Renal pelvis (tissue), 4 donors: ENCODE results near the gene ANKRD60. TPM values are rescaled to one million over a fixed set of nuclear protein-coding genes. Genes with fewer than 3 reads are reported as not detected.
A peak's percentile ranks its signal among the peaks of the same experiment; 100 is the strongest.

Experiments
- DNase-seq: peaks from one replicate; pipeline ENCODE4 v3.0.0-alpha.2; 2013
- polyA plus RNA-seq, 3 donors: library from polyadenylated mRNA; unstranded; fragments of 120-200 nt; gene quantifications; one replicate each; pipeline ENCODE4 v1.2.1, GENCODE V29; 2013; ENCODE audit not compliant: insufficient read length in 3 of 3

ANKRD60 gene
- polyA plus RNA-seq, 3 donors: not detected

DNA sequence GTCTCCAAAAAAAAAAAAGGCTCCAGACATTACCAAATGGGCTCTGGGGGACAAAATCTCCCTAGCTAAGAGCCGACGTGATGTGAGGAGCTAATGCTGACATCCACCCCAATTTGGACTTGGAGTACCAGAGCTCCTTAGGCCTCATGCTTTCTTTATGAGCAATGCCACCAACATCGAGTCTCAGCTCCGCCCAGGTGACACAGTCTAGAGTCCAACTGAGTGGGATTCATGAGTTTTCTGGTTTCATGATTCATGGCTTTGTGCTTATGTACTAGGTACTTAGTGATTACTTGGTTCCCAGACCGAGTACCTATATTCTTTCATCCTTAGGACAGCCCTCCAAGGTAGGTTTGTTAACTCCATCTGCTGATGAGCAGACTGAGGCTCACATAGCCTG, 4.4 kb downstream of the ANKRD60 start:
- no peak for DNase-seq

DNA sequence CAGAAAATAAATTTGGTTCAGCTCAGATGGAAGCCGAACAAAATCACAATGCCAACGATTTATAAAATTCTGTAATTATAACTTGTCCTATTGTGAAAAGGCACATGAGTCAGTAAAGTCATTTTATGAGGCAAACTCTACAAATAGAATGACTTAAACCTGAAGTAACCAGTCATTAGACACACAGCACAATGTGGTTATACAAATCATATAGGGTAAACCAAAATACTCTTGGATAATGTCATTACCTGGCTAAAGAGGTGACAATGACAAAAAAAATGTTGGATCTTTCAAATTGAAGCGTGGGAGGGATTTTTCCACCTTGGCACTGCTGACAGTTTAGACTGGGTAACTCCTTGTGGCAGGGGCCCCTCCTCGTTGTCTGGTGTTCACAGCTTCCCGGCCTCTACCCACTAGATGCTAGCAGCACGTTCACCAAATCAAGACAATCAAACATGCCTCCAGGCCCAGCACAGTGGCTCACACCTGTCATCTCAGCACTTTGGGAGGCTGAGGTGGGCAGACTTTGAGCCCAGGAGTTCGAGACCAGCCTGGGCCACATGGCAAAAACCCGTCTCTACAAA, 5.0 kb downstream of the ANKRD60 start:
- no peak for DNase-seq

DNA sequence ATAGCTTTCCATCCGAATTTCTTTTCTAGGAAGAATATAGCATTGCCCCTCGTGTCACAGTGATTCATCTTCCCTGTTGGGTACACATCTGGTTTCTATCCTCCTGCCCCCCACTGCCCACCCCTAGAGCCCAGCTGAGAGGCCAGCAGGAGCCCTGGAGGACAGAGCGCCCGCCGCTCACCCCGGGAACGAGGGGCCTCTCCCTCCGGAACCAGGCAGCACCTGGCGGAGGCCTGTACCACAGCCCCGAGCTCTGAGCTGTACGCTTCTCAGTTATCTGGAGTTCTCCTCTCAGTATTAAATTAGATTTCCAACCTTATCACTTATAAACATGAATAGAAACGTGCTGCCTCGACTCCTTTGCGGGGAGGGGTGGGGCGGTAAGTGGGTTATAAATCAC, 6.0 kb downstream of the ANKRD60 start:
- DNase-seq: no peak

DNA sequence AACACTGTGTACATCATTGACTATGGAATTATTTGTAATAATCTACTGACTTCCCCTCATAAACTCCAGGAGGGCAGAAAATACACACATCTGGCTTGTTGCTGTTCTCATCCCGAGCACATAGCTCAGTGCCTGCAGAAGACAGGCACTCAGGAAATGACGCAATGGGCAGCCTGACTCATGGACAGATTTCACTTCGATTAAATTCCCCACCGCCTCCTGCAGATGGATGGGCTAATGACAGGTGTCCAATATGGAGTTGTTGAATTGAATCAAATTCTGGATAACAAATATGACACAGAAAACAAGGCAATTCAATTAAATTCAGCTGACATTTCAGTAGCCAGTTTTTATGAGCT, 9.1 kb downstream of the ANKRD60 start:
- no peak for DNase-seq

DNA sequence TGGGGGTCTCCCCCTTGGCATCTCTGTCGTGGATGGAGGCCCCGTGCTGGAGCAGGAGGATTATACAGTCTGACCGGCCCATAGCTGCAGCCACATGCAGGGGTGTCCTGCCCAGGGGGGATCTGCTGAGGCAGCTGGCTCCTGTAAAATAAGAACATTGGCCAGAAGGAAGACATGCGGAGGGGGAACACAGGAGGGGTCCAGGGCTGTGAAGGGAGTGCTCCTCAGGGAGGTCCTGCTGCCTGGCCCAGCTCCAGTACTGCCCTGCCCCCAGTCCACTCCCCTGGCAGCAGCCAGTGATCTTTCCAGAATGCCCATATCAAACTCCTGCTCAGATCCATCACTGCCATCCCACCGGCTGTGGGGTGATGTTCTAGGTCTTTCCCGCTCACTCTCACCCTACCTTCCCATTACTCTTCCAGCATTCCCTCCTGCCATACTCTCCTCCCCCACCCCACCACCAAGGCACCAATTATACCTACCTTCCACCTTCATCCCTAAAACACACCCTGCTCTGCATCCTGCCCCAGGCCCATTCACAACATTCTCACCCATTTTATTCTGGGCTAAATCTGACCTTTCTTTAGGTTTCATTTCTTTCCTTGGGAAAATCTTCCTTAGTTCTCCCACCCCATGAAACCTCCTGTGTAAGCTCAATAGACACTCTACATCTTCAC, 9.7 kb downstream of the ANKRD60 start:
- no peak for DNase-seq

DNA sequence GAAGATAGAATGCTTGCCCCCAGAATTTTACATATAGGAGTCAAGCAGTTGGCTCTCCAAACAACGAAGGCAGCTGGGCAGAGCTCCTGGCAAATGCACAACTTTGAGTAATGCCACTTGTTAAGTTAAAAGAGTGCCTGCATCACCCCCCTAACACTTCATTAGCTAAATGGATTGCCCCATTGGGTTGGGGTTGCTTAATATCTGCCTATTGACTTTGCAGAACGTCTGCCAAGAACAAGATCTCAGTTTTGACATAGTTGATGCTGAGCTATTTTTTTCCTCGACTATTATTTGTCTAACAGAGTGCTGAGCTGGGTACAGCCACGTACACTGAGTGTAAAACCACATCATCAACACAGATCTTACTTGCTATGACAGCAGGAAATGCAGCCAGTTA, 12.1 kb downstream of the ANKRD60 start:
- no peak for DNase-seq

DNA sequence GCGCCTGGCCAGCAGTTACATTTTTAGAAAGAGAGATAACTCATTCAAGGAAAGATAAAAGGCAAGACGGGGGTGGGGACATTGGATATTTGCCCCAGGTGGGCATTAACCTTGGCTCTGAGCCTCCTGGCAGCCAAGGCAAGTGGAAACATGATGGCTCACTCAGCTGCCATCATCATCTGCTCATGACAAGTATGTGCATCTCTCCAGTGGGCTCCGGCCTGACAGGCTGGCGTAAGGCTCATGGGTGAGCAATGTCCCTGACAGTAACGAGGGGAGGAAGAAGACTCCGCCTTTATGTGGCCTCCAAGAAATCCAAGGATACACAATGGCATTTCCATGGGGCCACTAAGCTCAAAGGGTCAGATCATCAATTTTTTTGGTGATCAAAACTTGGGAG, 13.3 kb downstream of the ANKRD60 start:
- no peak for DNase-seq

DNA sequence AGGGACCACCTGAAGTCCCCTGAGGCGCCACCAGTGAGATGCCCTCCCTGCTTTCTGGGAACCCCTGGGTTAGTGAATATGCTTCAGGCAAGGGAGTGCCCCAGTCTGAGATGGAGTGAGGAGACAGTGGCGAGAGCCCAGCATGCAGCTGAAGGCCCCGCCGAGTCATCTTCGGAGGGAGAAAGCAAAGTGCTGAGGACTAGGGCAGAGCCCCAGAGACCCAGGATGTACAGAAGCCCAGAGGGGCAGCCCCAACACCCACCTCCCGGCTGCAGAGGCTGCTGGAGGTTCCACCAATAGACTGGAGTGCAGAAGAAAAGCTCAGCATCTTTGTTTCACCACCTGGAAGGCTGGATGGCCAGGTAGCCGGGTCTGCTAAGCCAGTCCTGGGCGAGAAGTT, 14.1 kb downstream of the ANKRD60 start:
- no peak for DNase-seq

DNA sequence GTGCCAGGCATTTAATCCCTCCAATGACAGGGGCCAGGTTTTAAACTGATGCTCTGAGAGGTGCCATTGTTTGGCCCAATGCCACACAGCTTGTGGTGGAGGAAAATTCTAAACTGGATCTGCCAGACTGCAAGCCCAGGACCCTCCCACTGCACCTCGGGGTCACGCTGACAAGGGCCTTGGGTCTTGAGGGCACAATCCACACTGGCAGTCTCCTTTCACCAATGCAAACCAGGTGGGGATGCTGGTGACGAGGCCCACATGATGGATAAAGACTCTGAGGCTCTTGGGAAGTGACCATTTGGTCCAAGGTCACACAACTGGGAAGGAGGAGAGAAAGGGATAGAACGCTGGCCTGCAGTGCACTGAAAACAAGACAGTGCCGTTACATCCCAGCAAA, 14.7 kb downstream of the ANKRD60 start:
- no peak for DNase-seq

DNA sequence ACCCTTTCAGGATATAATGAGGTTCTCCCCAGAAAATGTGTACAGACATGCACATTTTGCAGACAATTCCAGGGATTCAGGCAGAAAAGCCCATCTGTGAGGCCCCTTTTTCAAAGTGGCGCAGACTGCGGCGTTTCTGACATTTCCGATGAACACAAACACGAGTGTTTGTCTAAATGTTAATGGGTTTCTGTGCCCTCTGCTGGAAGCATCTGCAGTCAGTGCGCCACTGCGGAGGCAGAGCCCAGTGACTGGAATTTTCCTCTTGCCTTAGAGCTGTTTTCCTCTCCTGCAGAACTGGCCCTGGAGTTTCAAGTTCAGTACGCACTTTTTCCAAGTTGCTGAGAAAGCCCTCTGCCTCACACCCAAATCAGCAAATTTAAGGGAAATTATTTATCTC, 15.3 kb downstream of the ANKRD60 start:
- DNase-seq: no peak

DNA sequence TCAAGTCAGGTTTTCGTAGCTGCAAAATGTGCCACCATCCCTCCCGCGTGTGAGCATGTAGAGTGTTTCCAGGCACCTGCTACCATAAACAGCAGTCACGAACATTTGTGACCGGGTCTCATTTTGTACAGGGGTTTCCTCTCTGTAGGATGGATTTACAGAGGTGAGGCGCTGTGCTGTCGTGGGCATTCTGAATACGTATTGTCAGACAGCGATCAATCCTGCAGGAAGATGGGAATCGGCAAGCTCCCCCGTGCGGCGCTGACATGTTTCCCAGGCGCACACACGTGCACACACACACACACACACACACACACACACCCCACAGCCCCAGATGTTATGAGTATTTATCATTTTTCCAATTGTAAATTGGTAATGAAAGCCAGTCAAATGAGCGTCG, 15.8 kb downstream of the ANKRD60 start:
- DNase-seq: no peak

DNA sequence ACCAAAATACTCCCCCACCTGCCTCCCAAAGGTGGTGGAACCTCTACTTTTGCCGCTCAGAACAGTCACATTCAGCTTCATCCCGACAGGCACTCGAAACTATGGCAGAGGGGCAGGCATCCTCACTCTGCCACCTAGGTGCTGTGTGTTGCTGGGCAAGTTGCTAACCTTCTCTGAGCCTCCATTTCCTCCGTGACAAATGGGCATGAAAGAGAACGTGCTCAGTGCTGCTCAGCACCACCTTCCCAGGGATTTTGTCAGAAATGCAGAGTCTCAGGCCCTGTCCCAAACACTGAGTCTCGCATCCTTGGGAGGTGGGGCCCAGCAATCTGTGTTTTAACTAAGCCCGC, 18.1 kb downstream of the ANKRD60 start:
- DNase-seq: no peak

DNA sequence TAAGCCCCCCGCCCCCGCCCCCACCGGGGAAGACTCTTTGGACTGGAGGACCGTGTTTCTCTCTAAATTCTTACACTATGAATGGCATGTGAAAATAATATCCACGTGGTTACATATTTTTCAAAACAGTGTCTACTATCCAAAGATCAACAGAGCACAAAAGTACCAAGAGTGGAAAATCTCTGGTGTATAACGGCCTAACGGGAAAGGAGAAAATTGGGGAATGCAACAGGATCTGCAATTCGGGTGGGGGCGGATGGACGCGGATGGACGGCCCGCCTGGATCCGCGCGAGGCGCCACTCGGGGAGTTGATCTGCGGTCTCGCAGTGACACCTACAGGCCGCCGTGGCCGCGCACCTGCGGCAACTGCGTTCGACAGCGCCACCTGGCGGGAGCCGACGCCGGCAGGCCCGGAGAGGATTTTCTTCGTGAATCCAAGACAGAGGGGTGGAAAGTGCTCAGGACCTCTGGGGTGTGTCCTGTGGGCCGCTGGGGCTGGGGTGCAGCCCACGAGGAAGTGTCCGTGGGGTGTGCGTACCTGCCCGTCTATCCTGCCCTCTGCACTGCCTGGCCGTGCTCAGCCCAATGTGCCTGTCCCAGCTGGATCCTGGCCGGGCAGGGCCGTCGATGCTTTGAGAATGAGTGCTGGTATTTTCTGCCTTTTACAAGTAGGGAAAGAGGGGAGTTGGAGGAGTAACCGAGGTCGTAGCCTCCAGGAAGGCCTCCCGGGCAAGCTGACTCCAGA, 18.6 kb downstream of the ANKRD60 start:
- DNase-seq: peak; percentile 61

DNA sequence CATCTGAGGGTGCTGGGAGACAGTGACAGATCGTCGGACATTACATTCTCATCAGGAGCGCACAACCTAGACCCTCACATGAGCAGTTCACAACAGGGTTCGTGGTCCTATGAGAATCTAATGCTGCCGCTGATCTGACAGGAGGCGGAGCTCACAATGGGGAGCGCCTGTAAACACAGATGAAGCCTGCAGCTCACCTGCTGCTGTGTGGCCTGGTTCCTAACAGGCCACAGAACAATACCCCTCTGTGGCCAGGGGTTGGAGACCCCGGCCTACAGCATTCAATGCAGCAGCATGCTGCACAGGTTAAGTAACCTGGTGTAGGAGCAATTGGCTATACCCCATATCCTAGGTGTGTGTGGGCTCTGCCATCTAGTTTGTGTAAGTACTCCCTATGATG, 19.5 kb downstream of the ANKRD60 start:
- no peak for DNase-seq

DNA sequence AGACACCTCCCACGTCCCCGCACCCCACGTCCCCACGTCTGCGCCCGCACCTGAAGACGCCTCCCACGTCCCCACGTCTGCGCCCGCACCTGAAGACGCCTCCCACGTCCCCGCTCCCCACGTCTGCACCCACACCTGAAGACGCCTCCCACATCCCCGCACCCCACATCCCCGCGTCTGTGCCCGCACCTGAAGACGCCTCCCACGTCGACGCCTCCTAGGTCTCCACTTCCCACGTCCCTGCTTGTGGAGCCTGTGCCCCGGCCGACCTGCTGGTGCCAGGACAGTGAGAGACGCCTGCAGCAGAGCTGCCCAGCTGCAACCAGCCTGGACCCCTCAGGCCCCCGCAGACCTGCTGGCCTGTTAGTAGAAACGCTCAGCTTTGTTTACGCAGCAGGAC, 22.6 kb downstream of the ANKRD60 start:
- no peak for DNase-seq

DNA sequence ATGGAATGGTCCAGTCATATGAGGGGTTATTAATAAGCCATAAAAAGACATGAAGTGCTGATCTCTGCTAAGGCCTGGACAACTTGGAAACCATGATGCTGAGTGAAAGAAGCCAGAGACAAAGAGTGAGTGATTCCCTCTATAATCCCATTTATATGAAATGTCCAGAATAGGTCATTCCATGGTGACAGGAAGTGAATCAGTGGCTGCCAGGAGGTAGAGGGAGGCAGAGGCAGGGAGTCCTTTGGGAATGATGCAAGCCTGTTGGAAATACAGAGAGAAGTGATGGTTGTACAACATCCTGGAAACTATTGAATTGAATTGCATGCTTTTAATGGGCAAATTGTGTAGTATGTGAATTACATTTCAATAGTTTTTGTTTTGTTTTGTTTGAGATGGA, 26.4 kb downstream of the ANKRD60 start:
- DNase-seq: no peak

DNA sequence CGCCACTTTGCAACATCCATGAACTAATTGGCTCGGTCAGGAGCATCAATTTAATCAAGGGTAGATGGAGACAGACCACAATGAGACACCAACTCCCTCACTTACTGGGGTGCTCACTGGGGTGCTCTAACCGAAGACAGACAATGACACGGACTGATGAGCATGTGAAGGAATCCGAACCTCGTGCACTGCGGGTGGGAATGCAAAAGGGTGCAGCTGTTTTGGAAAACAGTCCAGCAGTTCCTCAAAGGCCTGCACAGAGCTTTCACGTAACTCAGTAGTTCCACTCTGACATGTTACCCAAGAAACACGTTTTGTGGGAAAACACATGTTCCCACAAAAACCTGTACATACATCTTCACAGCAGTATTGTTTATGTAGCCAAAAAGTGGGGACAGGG, 26.8 kb downstream of the ANKRD60 start:
- no peak for DNase-seq

DNA sequence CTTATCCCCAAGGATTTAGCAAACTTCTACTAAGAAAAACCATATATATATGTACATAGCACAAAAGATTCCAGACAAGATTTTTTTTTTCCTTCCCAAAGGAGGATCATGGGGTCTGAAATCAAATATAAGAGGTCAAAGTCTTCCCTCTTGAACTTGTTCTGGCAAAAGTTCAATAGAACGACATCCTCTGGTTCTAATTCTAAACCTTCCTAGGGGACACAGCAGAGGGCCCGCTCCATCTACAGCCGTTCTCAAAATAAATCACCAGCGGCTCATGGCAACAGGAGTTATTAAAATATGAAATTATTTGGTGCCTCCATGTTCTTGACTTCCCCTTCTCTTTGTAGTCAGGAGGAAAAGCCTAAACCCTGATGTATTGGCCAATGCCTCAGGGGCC, 29.0 kb downstream of the ANKRD60 start:
- DNase-seq: no peak

DNA sequence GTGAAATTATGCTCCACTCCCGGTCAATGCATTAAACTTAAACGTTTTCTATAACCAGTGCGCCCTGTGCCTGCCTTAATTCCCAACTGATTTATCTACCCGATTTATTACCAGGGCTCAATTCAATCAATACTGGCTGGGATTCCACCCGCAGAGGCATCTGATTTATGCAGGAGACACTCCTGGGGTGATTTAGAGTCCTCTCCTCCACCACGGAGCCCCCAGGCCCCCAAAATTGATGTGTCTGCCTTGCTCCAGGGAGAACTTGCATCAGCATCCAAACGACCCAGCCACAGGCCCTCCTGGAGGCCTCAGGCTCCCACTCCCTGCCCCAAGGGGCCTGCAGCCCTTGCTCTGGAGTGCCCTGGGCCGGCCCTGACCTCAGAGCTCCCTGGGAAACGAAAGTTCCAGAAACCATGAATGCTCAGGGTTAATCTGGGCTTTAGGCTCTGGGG, 29.5 kb downstream of the ANKRD60 start:
- no peak for DNase-seq

DNA sequence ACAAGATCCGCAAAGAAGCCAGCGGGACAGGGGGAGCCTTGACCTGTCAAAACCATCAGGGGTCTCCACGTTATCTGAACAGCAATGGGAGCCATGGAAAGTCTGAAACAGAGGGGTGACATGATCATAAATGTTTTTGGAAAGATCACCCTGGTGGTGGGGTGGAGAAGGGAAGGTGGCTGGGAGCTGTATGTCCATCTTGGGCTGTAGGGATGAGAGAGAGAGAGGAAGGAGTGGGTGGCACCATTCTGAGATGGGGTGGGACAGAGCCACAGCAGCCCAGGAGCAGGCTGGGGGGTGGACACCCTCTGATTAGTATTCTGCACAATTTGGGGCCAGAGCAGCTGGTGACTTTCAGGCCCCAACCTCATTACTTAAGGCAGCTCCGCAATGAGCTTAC, 30.1 kb downstream of the ANKRD60 start:
- DNase-seq: no peak

DNA sequence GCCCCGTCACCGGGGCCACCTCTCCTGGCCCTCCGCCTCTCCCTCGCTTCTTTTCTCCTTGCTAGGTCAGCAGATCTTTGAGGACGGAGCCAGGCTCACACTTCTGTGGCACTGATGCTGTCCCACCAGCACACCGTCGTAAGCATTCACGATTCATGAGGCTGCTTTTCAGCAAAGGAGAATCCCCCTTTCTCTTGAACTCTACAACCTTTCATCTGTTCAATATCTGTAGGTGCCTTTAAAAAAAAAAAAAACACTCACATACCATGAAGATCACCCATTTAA, 31.3 kb downstream of the ANKRD60 start:
- no peak for DNase-seq

DNA sequence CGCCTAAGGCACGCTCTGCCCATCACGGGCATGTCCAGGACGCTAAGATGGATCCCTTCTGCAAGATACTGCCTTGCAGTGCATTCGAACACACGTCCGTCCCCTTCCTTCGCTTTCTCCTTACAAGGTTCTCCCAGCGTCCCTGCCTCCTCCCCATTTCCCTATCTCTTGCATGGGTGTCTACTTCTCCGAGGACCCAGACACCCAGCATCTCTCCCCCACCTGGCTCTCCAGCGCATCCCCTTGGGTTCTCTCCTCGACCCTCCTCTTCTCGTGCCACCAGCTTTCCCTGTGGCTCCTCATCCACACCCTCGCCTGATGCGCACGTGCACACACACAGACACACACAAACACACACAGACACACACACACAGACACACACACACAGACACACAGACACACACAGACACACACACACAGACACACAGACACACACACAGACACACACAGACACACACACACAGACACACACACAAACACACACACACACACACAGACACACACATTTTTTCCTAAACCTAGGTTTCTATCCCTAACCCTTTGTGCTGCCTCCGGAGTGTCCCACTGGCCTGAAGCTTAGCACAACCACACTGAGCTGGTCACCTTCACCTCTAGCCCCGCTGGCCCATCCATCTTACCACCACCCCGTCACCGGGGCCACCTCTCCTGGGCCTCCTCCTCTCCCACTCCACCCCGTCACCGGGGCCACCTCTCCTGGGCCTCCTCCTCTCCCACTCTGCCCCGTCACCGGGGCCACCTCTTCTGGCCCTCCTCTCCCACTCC, 31.9 kb downstream of the ANKRD60 start:
- DNase-seq: no peak

DNA sequence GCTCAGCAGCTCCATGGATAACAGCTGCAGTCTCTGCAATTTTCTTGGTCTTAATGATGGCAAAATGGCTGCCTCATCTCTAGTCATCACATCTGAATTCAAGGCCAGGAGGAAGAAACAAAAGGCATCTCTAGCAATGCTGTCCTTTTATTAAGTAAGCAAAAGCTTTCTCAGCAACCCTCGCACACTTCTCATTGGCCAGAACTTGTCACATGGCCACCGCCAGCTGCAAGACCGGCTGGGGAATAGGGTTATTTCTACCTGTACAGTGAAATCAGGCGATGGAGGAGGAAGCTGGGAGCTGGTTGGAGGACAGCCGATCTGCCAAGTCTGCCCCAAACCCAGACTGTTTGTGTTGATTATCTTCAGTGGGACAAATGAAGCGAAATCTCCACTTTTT, 33.4 kb downstream of the ANKRD60 start:
- no peak for DNase-seq
